Transverse colon (tissue), 3 donors: Measurements from ENCODE around the gene NKAIN2.

ENCODE experiments used
- EP300 ChIP-seq: sonication (generic); formaldehyde crosslinking; IDR thresholded peaks from one replicate; pipeline ENCODE4 v1.6.1; 2017; ENCODE audit warnings: antibody characterized with exemption, low read depth
- POLR2A ChIP-seq: fragments of 450-650 bp; IDR thresholded peaks from one replicate; pipeline ENCODE4 v1.6.1; 2016; ENCODE audit warnings: antibody characterized with exemption, mild to moderate bottlenecking, moderate library complexity
- TF ChIP-seq, protein P1 (sequence below), 5 experiments: fragments of 200-600 bp in 3 of 5; fragments of 450-650 bp in 2 of 5; sonication (generic) in 3 of 5; IDR thresholded peaks; 1 replicate in 2 of 5; 2 replicates in 3 of 5; pipeline ENCODE4 v1.5.1; 2016 to 2017; ENCODE audit warnings: antibody characterized with exemption in 5 of 5, inconsistent platforms in 3 of 5, mild to moderate bottlenecking in 2 of 5, moderate library complexity in 1 of 5

DNA sequence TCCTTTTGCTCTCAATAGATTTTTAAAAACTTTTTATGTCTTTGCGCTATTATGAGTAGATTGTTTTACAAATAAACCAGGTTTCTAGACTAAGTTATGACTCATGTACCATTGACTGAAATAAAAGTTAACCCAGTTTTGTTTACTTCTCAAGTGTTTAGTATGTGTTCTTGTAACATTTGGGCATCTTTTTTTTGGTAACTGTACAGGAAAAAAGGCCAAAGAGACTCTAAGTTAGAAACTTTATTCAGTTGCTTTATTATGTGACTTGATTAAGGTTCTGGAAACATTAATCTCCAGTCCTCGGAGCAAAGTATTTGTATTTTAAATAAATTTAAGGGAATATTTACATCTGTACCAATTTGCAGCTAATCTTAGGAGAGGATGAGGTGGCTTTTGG is 2.9 kb downstream of the NKAIN2 start:
- TF ChIP-seq, protein P1, sequence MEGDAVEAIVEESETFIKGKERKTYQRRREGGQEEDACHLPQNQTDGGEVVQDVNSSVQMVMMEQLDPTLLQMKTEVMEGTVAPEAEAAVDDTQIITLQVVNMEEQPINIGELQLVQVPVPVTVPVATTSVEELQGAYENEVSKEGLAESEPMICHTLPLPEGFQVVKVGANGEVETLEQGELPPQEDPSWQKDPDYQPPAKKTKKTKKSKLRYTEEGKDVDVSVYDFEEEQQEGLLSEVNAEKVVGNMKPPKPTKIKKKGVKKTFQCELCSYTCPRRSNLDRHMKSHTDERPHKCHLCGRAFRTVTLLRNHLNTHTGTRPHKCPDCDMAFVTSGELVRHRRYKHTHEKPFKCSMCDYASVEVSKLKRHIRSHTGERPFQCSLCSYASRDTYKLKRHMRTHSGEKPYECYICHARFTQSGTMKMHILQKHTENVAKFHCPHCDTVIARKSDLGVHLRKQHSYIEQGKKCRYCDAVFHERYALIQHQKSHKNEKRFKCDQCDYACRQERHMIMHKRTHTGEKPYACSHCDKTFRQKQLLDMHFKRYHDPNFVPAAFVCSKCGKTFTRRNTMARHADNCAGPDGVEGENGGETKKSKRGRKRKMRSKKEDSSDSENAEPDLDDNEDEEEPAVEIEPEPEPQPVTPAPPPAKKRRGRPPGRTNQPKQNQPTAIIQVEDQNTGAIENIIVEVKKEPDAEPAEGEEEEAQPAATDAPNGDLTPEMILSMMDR (IDR thresholded peaks at IDR 0.05): no peak
- TF ChIP-seq POLR2A: no peak
- no peak for TF ChIP-seq EP300
